GM21737 (cell line): ENCODE results near the gene WARS2.

ENCODE experiments used
- ATAC-seq: cut with Tn5 transposase; IDR thresholded peaks from one replicate; pipeline ENCODE4 v1.9.1; 2021; ENCODE audit warnings: mild to moderate bottlenecking, moderate library complexity; ENCODE audit not compliant: unreplicated experiment

The WARS2 gene

GRCh38 chr1:119034359-119034758 is 106.1 kb downstream of the WARS2 start:
- ATAC-seq = no peak

- ATAC-seq = no peak
Measured at GRCh38 chr1:119032986-119033385, 107.5 kb downstream of the WARS2 start.

GRCh38 chr1:119027759-119028158 is 112.7 kb downstream of the WARS2 start:
- ATAC-seq = no peak

GRCh38 chr1:119026956-119027355 is 113.5 kb downstream of the WARS2 start:
- ATAC-seq = no peak

GRCh38 chr1:119015547-119015946 is 124.9 kb downstream of the WARS2 start:
- no peak for ATAC-seq

GRCh38 chr1:119012383-119012782 is 128.1 kb downstream of the WARS2 start:
- ATAC-seq = no peak

- ATAC-seq = no peak
Measured at GRCh38 chr1:119011706-119012105, 128.7 kb downstream of the WARS2 start.

GRCh38 chr1:119011116-119011515 is 129.3 kb downstream of the WARS2 start:
- ATAC-seq = no peak

GRCh38 chr1:119010201-119010600 is 130.3 kb downstream of the WARS2 start:
- ATAC-seq = no peak

GRCh38 chr1:119009312-119009655 is 131.2 kb downstream of the WARS2 start:
- no peak for ATAC-seq

GRCh38 chr1:119008483-119009311 is 131.8 kb downstream of the WARS2 start:
- ATAC-seq = no peak

GRCh38 chr1:119007670-119008482 is 132.6 kb downstream of the WARS2 start:
- ATAC-seq = no peak

- ATAC-seq = no peak
Measured at GRCh38 chr1:119007339-119007669, 133.1 kb downstream of the WARS2 start.

GRCh38 chr1:119006406-119007279 is 133.8 kb downstream of the WARS2 start:
- no peak for ATAC-seq

- ATAC-seq = no peak
Measured at GRCh38 chr1:119005724-119006405, 134.6 kb downstream of the WARS2 start.

GRCh38 chr1:119004781-119005180 is 135.7 kb downstream of the WARS2 start:
- ATAC-seq = no peak

GRCh38 chr1:119004129-119004527 is 136.3 kb downstream of the WARS2 start:
- no peak for ATAC-seq

- ATAC-seq = no peak
Measured at GRCh38 chr1:119003413-119004128, 136.9 kb downstream of the WARS2 start.

GRCh38 chr1:119002028-119002686 is 138.3 kb downstream of the WARS2 start:
- no peak for ATAC-seq
